ENCODE data around the gene CTNND2.

Gene CTNND2

DNA sequence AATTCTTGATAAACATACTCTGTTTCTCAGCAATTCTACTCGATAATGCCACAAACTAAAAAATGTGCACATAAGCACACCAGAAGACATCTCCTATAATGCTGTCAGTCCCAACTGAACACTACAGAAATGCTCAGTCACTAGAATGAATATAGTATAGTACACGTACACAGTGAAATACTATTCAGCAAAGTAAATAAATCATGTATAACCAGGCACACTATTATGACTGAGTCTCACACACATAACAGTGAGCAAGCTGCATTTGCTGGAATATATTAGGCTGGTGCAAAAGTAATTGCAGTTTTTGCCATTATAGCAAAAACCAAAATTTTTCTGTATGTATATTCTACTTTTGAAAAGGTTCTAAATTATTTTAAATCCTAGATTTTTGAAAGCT, 310.2 kb downstream of the CTNND2 start:
- no peak for DNase-seq (ENCODE audit: low read depth)

DNA sequence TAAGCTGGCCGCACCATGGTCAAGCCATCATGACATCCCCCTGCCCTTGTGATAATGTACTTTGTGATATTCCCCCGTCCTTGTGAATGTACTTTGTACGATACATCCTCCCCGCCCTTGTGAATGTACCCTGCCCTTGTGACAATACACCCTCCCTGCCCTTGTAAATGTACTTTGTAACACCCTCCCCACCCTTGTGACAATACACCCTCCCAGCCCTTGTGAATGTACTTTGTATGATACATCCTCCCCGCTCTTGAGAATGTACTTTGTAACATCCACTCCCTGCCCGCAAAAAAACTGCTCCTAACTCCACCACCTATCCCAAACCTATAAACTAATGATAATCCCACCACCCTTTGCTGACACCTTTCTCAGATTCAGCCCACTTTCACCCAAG, 313.8 kb downstream of the CTNND2 start:
- no peak for DNase-seq (ENCODE audit: low read depth)

GRCh38 chr5:11588803-11589202, 315.4 kb downstream of the CTNND2 start:
- DNase-seq (ENCODE audit: low read depth): no peak

DNA sequence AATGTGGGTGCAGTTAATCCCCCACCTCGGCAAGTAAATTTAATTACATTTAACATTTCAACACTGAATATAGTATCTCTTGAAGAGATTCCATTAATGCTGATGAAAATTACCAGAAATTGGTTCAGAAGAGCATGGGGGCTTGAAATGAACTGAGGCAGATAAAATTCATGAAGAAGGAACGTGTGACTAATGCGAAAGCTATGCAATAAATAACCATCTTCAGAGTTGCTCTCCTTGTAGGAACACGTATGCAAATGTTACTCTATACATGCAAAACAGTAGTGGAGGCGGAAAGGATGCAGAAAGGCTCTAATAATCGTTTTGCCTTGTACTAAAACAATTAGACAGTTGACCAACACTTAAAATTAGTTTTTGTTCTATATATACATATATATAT, 320.2 kb downstream of the CTNND2 start:
- no peak for DNase-seq (ENCODE audit: low read depth)

- DNase-seq (ENCODE audit: low read depth): no peak
Measured at GRCh38 chr5:11579351-11579750, 324.9 kb downstream of the CTNND2 start.

GRCh38 chr5:11574787-11575186, 329.5 kb downstream of the CTNND2 start:
- DNase-seq (ENCODE audit: low read depth): no peak

GRCh38 chr5:11573140-11573992, 330.9 kb downstream of the CTNND2 start:
- no peak for DNase-seq (ENCODE audit: low read depth)

GRCh38 chr5:11564706-11565105, 339.5 kb downstream of the CTNND2 start:
- no peak for DNase-seq (ENCODE audit: low read depth)

DNA sequence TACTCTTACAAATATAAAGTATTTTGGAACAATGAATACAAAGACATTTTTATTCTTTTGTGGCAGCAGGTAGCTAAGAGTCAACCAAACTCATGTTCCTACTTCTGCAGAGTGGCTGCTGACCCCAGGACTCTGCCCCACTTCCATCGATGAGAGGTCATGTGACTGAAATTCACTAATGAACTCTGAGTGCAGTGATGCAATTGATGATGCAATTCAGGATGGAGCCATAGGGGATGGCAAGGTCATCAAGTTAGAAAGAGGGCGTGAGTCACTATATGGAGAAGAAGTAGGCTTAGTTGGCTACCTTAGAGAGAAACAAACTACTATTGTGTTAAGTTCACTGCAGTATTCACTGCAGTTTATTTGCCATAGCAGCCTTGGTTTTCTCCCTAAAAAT, 340.4 kb downstream of the CTNND2 start:
- DNase-seq (ENCODE audit: low read depth): no peak

DNA sequence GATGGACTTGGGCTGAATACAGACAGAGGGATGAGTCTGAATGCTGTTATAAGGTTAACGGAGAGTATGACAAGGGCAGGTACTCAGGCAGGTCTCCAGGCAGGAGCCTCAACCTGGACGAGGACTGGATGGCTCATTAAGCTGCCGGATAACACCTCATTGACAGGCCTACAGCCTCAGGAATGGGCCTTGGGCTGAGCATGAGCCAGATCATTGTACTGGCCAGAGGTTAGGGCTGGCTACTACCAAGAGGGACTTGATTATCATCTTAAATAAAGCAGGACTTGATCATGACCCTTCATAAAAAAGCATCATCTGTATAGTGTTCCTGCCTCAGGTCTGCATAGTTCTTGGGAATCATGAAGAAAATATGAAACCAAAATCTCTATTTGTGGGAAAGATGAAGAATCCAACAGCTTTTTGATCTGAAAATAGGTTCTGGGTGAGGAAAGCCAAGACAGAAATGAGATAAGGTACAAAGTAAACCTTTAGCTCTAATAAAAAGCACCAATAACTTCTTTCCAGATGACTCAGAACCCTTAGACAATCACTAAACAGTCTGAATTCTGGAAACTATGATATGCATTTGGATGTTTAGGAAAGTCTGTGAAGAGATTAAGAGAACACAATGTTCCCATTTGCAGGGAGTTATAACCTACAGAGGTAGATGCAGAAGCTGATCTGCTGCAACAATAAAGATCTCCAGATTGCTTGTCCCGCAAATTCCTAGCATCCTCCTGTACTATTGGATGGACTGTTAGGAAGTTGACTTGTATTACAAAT, 343.1 kb downstream of the CTNND2 start:
- no peak for DNase-seq (ENCODE audit: low read depth)

- DNase-seq (ENCODE audit: low read depth): no peak
Measured at GRCh38 chr5:11557063-11557462, 347.2 kb downstream of the CTNND2 start.

DNA sequence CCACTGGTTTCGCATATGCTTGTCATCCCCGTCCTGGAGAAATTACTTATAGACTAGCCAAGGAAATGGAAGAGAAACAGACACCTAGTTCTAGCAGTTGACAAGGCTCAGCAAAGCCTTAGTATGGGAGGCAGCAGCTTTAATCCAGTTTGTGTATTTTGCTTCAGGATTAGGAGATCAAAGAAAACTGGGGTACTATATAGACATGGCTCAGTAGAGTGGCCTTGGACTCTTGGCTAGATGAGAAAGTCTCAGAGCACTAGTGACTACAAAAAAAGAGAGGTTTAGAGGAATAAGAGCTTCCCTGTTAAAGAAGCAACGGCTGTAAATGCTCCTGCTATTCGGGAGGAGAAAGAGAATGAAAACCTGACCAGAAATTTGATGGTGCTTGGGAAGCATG, 349.1 kb downstream of the CTNND2 start:
- DNase-seq (ENCODE audit: low read depth): no peak

DNA sequence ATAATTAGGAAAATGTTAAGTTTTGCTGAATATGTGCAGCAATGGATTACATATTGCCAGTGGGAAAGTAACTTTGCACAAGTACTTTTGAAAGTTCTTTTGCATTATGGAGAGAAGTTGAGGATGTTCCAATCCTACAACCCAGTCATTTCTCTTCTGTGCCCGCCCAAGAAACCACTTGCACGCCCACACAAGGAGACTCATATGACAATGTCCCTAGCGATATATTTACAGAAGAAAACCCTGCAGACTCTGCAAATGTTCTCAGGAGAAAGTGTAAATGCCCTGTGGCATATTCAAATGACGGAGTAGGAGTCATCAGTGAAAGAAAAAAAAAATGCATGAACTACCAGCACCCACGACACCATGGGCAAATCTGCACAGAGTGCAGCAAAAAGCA, 356.5 kb downstream of the CTNND2 start:
- no peak for DNase-seq (ENCODE audit: low read depth)

GRCh38 chr5:11547140-11547539, 357.1 kb downstream of the CTNND2 start:
- DNase-seq (ENCODE audit: low read depth): no peak

- no peak for DNase-seq (ENCODE audit: low read depth)
Measured at GRCh38 chr5:11540112-11540511, 364.1 kb downstream of the CTNND2 start.

DNA sequence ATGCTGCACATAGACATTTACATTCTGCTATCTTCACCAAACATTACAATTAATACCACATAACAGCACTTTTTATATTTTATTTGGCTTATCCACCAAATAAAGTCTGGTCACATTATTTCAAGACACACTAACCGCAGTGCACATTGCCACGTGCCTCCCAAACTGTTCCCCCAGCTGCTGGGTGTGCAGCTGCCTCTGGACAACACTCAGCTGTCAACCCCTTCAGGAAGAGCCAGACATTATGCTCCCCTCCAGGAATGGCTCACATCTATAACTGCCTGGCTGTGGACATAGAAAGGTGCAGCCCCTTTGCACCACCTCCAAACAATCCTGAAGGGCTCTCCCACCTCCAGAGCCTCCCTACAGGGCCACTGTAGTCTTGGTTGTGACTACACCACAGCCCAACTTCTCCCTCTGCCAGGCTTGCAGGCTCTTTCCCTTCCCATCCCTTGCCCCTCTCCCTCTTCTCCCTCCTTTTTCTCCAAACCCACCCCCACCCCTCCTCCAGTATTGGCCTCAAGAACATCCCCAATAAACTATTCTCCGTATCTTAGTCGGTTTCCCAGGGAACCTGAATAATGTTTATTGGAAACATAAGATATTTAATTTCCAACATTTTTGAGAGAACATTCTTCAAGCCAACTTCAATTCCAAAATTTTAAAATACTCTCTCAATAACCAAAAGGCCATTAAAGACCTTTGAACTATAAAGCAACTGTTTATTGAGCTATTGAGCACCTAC, 372.3 kb downstream of the CTNND2 start:
- no peak for DNase-seq (ENCODE audit: low read depth)

DNA sequence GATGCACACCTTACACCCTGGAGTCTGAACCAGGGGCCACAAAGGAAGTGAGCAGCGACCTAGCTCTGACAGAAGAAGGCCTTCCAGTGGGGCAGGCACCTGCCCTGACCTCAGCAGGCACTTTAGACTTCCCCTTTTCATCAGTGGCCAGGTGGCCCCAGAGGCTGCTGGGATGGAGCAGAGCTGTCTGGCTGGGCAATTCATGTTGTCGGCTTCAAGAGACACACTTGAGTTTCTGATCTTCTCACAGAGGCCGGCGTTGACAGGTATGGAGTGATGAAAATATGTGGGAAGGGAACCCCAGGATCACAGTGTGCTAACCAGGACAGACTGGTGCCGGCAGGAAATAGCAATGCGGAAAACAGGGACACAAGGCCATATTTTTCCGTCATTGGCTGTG, 375.5 kb downstream of the CTNND2 start:
- DNase-seq (ENCODE audit: low read depth): no peak

- no peak for DNase-seq (ENCODE audit: low read depth)
Measured at GRCh38 chr5:11527652-11528349, 376.4 kb downstream of the CTNND2 start.

- no peak for DNase-seq (ENCODE audit: low read depth)
Measured at GRCh38 chr5:11525020-11525419, 379.2 kb downstream of the CTNND2 start.

GRCh38 chr5:11524188-11524587, 380.1 kb downstream of the CTNND2 start:
- DNase-seq (ENCODE audit: low read depth): no peak

GRCh38 chr5:11522796-11523195, 381.4 kb downstream of the CTNND2 start:
- DNase-seq (ENCODE audit: low read depth): no peak
